ENCODE data around the gene ACRBP.
"Not testable (repeated sequence)": the region's sequence is repeated elsewhere in the genome, so short reads cannot be mapped to it uniquely, and the experiment has no call there.

The ACRBP gene

DNA sequence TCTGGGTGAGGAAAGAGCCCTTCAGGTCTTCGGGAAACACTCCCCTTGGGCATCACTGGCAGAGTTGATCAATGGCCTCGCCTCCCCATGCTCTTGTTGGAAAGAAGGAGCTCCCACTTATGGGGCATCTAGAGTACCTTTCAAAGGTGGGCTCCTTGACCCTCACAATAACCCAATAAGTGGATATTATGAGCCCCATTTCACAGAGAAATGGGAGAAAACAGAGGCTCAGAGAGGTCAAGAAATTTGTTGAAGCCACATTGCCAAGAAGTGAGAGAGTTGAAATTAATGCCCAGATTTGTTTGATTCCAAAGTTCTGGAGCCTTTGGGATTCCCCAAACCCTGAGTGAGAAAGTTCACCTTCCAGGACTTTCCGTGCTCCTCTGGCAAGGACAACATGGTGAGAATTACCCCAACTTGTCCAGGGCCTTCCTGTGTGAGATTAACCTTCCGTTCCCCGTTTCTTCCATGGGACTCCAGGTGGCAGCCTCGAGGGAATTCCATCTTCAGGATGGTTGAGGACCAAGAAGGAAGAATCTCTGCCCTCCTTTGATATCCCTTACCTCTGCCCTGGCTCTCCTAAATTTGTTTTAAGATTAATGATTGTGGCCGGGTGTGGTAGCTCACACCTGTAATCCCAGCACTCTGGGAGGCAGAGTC is 32.6 kb downstream of the ACRBP start:
- peak; percentile 51 for DNase-seq (ENCODE audit: low spot score)

GRCh38 chr12:6613776-6614512 is 33.3 kb downstream of the ACRBP start:
- DNase-seq (ENCODE audit: low spot score), result peak; percentile 100

GRCh38 chr12:6613015-6613775 is 34.0 kb downstream of the ACRBP start:
- peak; percentile 92 for DNase-seq (ENCODE audit: low spot score)

- no peak for DNase-seq (ENCODE audit: low spot score)
These were observed 34.6 kb downstream of the ACRBP start for GRCh38 chr12:6612652-6613014.

DNA sequence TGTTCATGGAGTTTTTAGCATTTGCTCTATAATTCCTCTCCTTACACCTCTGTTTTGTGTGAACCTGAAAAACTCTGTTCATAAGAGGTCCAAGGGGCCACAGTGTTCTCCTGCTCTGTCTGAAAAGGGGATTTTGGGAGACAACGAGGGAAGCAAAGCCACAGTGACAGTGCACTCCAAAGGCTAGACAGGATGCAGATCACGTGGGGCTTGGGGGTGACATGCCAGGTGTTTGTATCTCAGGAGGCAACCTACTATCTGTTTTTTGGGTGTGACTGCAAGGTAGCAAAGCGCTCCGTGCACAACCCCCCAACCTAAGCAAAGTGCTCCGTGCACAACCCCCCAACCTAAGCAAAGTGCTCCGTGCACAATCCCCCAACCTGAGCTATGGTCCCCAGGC is 35.0 kb downstream of the ACRBP start:
- peak; percentile 53 for DNase-seq (ENCODE audit: low spot score)

GRCh38 chr12:6608592-6609281 is 38.5 kb downstream of the ACRBP start:
- peak; percentile 74 for DNase-seq (ENCODE audit: low spot score)

- peak; percentile 99 for DNase-seq (ENCODE audit: low spot score)
These were observed 39.3 kb downstream of the ACRBP start for GRCh38 chr12:6607751-6608591.

DNA sequence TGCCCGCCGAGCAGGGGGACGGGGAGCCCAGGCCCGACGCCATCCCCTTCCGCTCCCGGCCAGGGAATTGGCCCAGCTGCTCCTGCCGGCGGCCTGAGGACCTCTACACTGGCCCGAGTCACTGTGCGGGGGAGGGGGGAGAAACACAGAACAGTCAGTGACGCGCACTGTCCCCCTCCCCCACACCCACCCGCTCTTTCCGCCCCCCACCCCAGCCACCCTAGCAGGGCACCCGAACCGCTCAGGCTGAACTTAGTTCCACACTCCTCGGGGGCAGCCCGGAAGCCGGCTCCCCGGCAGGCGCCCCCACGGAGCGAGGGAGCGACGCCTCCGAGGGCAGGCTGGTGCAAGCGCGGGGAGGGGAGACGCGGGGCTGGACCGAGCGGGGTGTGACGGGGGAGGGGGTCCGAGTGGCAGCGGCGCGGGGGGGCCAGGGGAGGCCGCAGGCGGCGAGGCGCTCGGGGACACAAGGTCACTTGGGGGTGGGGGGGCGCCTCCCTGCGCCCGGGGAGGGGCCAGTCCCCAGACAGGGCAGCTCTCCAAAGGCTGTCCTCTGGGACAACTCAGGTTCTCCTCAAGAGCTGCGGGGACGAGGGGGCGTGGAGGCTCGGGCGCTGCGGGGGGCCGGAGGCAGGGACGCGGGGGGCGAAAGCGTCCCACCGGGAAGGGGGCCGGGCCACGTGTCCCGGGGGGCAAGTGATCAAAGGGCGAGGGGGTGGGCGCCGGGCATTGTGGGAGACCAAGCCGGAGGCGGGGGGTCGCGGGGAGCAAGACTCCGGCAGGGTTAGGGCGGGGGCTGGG is 40.7 kb downstream of the ACRBP start:
- DNase-seq (ENCODE audit: low spot score), result no peak

GRCh38 chr12:6605421-6606330 is 41.6 kb downstream of the ACRBP start:
- DNase-seq (ENCODE audit: low spot score), result no peak

DNA sequence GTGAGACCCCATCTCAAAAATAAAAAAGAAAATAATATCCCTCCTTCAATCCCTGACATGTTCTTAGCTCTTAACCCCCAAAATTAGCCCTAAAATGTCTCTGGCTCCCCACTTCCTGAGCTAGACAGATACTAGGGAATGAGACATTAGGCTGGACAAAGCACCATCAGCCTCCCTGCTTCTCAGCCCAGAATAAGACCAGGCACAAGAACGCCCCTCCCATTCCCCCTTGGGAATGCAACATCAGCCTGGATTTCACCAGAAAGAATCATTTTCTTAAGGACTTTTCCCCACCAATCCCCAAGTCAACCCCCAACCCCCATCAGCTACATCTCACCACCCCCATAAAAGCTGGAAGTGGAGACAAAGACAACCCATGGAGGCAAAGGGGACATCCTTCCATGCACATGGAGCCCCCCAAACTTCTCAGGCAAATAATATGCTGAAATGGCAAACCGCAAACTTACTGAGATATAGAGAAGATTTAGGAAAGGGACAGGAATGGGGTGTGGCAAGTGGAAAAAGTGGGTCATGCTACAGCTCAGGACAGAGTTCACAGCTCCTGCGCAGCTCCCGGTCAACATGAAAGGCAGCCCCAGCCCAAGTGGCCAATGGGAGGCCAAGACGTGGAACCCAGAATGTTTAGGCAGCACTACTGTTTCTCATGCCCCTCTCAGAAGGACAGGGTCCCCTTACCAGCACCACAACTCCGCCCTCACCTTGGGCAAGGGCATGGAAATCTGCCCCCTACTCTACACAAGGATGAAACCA is 42.8 kb downstream of the ACRBP start:
- DNase-seq (ENCODE audit: low spot score), result peak; percentile 59

DNA sequence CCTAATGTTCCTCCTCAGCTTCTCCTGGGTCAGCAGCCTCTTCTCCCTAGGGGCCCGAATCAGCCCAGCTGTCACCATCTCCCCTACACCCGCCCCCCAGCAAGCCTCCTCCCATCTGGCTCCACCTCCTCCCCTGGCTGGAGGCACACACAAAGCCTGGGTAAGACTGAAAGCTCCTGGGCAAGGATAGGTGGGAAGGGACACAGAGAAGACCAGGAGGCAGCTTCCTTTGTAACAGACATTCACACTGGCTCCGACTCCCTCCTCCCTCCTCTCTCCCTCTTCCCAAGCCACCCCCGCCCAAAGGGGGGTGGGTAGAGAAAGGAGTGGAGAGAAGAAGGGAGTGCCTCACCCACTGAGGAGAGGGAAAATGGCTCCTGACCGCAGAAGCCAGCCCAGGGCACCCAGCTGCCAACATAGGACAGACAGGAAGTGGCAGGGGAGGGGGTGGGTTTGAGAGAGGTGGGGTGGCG is 44.1 kb downstream of the ACRBP start:
- DNase-seq (ENCODE audit: low spot score), result no peak

DNA sequence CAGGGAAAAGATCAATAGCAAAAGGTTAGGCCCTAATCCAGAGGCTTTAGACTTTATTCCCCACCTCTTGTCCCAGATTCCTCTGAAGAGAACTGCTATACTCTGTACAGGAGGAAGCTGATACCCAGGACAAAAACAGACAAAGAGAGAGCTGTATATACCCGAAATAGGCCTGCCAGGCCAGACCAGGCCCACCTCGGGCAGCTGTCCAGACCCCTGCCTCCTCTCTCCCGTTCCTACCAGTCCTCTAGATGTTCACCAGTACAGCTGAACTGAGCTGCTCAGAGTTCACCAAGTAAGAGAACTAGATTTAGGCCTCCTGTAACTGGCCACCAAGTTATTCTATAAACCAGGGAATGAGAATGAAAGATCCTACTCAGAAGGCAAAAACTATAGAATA is 44.7 kb downstream of the ACRBP start:
- DNase-seq (ENCODE audit: low spot score), result no peak

DNA sequence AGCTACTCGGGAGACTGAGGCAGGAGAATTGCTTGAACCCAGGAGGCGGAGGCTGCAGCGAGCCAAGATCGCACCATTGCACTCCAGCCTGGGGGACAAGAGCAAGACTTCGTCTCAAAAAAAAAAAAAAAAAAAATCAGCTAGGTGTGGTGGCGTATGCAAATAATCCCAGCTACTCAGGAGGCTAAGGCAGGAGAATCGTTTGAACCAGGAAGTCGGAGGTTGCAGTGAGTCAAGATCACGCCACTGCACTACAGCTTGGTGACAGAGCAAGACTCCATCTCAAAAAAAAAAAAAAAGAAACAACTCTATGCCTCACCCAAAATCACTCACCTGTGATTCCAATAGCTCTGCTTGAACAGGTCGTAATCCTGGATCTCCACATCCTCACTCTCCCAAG is 51.6 kb downstream of the ACRBP start:
- not testable (repeated sequence) for DNase-seq (ENCODE audit: low spot score)

DNA sequence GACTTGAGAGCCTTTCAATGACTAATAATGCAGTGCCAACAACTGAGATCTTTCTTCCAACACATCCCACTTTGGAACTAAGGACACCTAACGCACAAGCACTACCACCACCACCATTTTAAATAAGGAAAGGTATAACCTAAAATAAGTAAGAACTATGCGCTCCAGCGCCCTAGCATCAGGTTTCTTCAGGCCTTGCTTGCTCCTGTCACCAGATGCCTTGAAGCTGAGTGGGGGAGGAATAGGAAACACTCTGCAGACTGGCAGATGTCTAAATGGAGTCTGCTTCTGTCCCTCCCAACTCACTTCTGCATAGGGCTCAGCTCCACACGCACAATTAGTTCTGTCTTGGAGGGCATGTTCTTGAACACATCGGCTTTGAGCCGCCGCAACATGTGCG is 55.1 kb downstream of the ACRBP start:
- no peak for DNase-seq (ENCODE audit: low spot score)
